ENCODE data around the gene DCD.
"Not testable (repeated sequence)": the region's sequence is repeated elsewhere in the genome, so short reads cannot be mapped to it uniquely, and the experiment has no call there.

DCD gene

DNA sequence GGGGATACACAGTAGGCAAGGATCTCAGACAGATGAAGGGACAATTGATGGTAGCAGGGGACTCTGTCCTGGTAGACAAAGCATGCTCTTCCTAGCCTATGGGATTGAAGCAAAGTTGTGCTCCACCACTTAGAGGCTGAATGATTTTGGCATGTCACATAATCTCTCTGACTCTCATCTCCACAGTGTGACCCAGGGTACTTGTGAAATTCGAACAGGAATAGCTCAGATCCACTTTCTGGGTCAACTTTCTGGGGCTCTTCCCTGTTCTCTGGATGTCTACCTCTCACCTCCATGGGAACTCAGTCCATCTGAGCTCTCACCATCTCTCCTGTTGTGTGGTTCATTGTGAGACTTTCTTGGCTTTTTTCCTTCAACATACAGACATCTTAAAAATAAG lies 1.7 kb upstream of the DCD start:
- no peaks in the 10 kb centered on the region for H3K79me2 ChIP-seq (ENCODE audit: control insufficient read depth, insufficient read depth, low read length, poor library complexity)
- no peak overlapping the region for H3K4me3 ChIP-seq (ENCODE audit: low read depth, low read length)
- H3K18ac ChIP-seq (ENCODE audit: low read length) = no peak overlapping the region
- no peak overlapping the region for H4K12ac ChIP-seq (ENCODE audit: low read depth, low read length)
- no peaks in the 10 kb centered on the region for H3K27me3 ChIP-seq (ENCODE audit: insufficient read depth, low read length)
- no peak overlapping the region for H3K23ac ChIP-seq (ENCODE audit: low read length)
- no peak overlapping the region for H2BK120ac ChIP-seq (ENCODE audit: insufficient read depth, low read length, poor library complexity)
- no peak overlapping the region for H3K4me2 ChIP-seq (ENCODE audit: low read length)
- H2BK5ac ChIP-seq (ENCODE audit: low read depth, low read length, poor library complexity) = no peak overlapping the region
- H4K91ac ChIP-seq (ENCODE audit: low read depth, low read length) = no peak overlapping the region
- H3K79me1 ChIP-seq (ENCODE audit: low read length) = no peaks in the 10 kb centered on the region
- H2BK12ac ChIP-seq (ENCODE audit: low read length) = no peak overlapping the region
- H2AK5ac ChIP-seq (ENCODE audit: low read length) = no peak overlapping the region
- H2AFZ ChIP-seq (ENCODE audit: insufficient read depth, low read length, poor library complexity) = no peak overlapping the region
- peaks cover 0 to 2% of the 10 kb centered on the region in 2 experiments for H3K4me1 ChIP-seq (ENCODE audit: control insufficient read depth in 1 of 2, insufficient read depth in 2 of 2, low read length in 2 of 2)
- H3K4ac ChIP-seq (ENCODE audit: low read depth, low read length) = no peak overlapping the region
- H3K36me3 ChIP-seq (ENCODE audit: control insufficient read depth in 1 of 2, insufficient read depth in 2 of 2, low read length in 2 of 2) = no peaks in the 10 kb centered on the region
- no peak overlapping the region for H3K14ac ChIP-seq (ENCODE audit: low read length)
- peaks cover 3% of the 10 kb centered on the region for H3K9me3 ChIP-seq (ENCODE audit: insufficient read depth, low read depth, low read length)
- no peak overlapping the region for H3K9ac ChIP-seq (ENCODE audit: low read length)
- no peak overlapping the region for H3K27ac ChIP-seq (ENCODE audit: low read depth, low read length)
- H4K8ac ChIP-seq (ENCODE audit: low read depth, low read length) = no peak overlapping the region
- no CpG with 5 or more reads among the region's 1 CpG for WGBS (ENCODE audit: extremely low coverage, insufficient coverage, insufficient read length)
- DNase-seq = no peak

DNA sequence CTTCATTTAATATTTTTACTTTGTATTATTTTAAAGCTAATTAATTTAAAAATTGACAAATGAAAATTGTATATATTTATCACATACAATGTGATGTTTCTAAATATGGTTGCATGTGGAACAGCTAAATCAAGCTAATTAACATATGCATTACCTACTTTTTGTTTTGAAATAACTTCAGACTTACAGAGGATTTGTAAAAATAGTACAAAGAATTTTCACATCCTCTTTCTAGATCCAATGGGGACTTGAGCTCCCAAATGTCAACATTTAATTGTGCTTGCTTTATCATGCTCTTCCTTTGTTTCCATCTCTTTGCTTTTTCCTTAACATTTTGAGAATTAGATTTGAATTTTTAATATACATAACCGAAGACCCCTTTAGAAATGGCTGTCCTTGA lies 6.6 kb downstream of the DCD start:
- Histone ChIP-seq H3K27ac (ENCODE audit: low read depth, low read length) (no peak overlapping the region), H3K9me3 (ENCODE audit: insufficient read depth, low read depth, low read length) (no peaks in the 10 kb centered on the region), H3K4ac (ENCODE audit: low read depth, low read length) (no peak overlapping the region), H4K8ac (ENCODE audit: low read depth, low read length) (no peak overlapping the region), H4K12ac (ENCODE audit: low read depth, low read length) (no peak overlapping the region), H3K18ac (ENCODE audit: low read length) (no peak overlapping the region), H3K79me2 (ENCODE audit: control insufficient read depth, insufficient read depth, low read length, poor library complexity) (no peaks in the 10 kb centered on the region), H3K4me3 (ENCODE audit: low read depth, low read length) (no peak overlapping the region), H3K79me1 (ENCODE audit: low read length) (no peaks in the 10 kb centered on the region), H3K4me1 (ENCODE audit: control insufficient read depth in 1 of 2, insufficient read depth in 2 of 2, low read length in 2 of 2) (no peaks in the 10 kb centered on the region), H3K4me2 (ENCODE audit: low read length) (no peak overlapping the region), H3K23ac (ENCODE audit: low read length) (no peak overlapping the region), H3K14ac (ENCODE audit: low read length) (no peak overlapping the region), H3K9ac (ENCODE audit: low read length) (no peak overlapping the region), H2AK5ac (ENCODE audit: low read length) (no peak overlapping the region), H2BK5ac (ENCODE audit: low read depth, low read length, poor library complexity) (no peak overlapping the region), H2BK120ac (ENCODE audit: insufficient read depth, low read length, poor library complexity) (no peak overlapping the region), H4K91ac (ENCODE audit: low read depth, low read length) (no peak overlapping the region), H2AFZ (ENCODE audit: insufficient read depth, low read length, poor library complexity) (no peak overlapping the region), H2BK12ac (ENCODE audit: low read length) (no peak overlapping the region), H3K27me3 (ENCODE audit: insufficient read depth, low read length) (no peaks in the 10 kb centered on the region), H3K36me3 (ENCODE audit: control insufficient read depth in 1 of 2, insufficient read depth in 2 of 2, low read length in 2 of 2) (no peaks in the 10 kb centered on the region)
- DNase-seq = no peak
- no CpG with 5 or more reads among the region's 1 CpG for WGBS (ENCODE audit: extremely low coverage, insufficient coverage, insufficient read length)

DNA sequence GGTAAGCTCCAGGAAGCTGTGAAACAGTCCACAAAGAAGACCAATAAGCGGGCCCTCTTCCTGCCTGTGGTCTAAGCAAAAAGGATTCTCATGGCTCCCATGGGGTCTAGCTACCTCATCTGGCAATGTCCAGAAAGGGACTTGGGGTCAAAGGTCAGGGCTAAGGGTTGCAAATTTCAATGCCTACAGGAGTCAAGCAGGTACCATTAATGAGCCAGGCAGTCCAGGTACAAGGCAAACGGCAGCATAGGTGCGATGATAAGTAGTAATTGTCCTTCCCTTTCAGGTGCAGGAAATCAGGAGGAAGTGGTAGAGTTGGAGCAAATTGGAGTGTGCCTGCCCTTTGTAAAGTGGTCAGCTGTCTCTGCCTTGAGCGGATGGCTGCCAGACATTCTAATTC lies 7.1 kb downstream of the DCD start:
- H3K79me1 ChIP-seq (ENCODE audit: low read length) = no peaks in the 10 kb centered on the region
- WGBS (ENCODE audit: extremely low coverage, insufficient coverage, insufficient read length) = no CpG with 5 or more reads among the region's 4 CpGs

DNA sequence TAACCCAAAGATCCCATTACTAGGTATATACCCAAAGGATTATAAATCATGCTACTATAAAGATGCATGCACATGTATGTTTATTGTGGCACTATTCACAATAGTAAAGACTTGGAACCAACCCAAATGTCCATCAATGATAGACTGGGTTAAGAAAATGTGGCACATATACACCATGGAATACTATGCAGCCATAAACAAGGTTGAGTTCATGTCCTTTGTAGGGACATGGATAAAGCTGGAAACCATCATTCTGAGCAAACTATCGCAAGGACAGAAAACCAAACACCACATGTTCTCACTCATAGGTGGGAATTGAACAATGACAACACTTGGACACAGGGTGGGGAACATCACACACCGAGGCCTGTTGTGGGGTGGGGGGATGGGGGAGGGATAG lies 9.1 kb downstream of the DCD start:
- not testable (repeated sequence) for H3K23ac ChIP-seq (ENCODE audit: low read length); H4K8ac ChIP-seq (ENCODE audit: low read depth, low read length); H3K4me1 ChIP-seq (ENCODE audit: control insufficient read depth in 1 of 2, insufficient read depth in 2 of 2, low read length in 2 of 2); H3K9me3 ChIP-seq (ENCODE audit: insufficient read depth, low read depth, low read length); H3K27me3 ChIP-seq (ENCODE audit: insufficient read depth, low read length); H3K14ac ChIP-seq (ENCODE audit: low read length); H2BK12ac ChIP-seq (ENCODE audit: low read length); H3K4ac ChIP-seq (ENCODE audit: low read depth, low read length); H4K12ac ChIP-seq (ENCODE audit: low read depth, low read length); H2AFZ ChIP-seq (ENCODE audit: insufficient read depth, low read length, poor library complexity); H3K4me2 ChIP-seq (ENCODE audit: low read length); H3K27ac ChIP-seq (ENCODE audit: low read depth, low read length); H2BK120ac ChIP-seq (ENCODE audit: insufficient read depth, low read length, poor library complexity); H2AK5ac ChIP-seq (ENCODE audit: low read length); H3K79me2 ChIP-seq (ENCODE audit: control insufficient read depth, insufficient read depth, low read length, poor library complexity); DNase-seq; H3K4me3 ChIP-seq (ENCODE audit: low read depth, low read length); H3K18ac ChIP-seq (ENCODE audit: low read length); H3K79me1 ChIP-seq (ENCODE audit: low read length); H2BK5ac ChIP-seq (ENCODE audit: low read depth, low read length, poor library complexity); H3K9ac ChIP-seq (ENCODE audit: low read length); H4K91ac ChIP-seq (ENCODE audit: low read depth, low read length); H3K36me3 ChIP-seq (ENCODE audit: control insufficient read depth in 1 of 2, insufficient read depth in 2 of 2, low read length in 2 of 2)
- WGBS (ENCODE audit: extremely low coverage, insufficient coverage, insufficient read length) = no CpG with 5 or more reads among the region's 2 CpGs

More for the DNA sequence above, 7.1 kb downstream of the DCD start:
- Histone ChIP-seq H3K4me2 (ENCODE audit: low read length) (no peak overlapping the region), H4K12ac (ENCODE audit: low read depth, low read length) (no peak overlapping the region), H3K18ac (ENCODE audit: low read length) (no peak overlapping the region), H4K8ac (ENCODE audit: low read depth, low read length) (no peak overlapping the region), H3K9ac (ENCODE audit: low read length) (no peak overlapping the region), H2AFZ (ENCODE audit: insufficient read depth, low read length, poor library complexity) (no peak overlapping the region), H3K23ac (ENCODE audit: low read length) (no peak overlapping the region), H2AK5ac (ENCODE audit: low read length) (no peak overlapping the region), H3K4me3 (ENCODE audit: low read depth, low read length) (no peak overlapping the region), H3K27me3 (ENCODE audit: insufficient read depth, low read length) (no peaks in the 10 kb centered on the region), H3K79me2 (ENCODE audit: control insufficient read depth, insufficient read depth, low read length, poor library complexity) (no peaks in the 10 kb centered on the region), H3K14ac (ENCODE audit: low read length) (no peak overlapping the region), H3K9me3 (ENCODE audit: insufficient read depth, low read depth, low read length) (no peaks in the 10 kb centered on the region), H3K36me3 (ENCODE audit: control insufficient read depth in 1 of 2, insufficient read depth in 2 of 2, low read length in 2 of 2) (no peaks in the 10 kb centered on the region), H3K4ac (ENCODE audit: low read depth, low read length) (no peak overlapping the region), H4K91ac (ENCODE audit: low read depth, low read length) (no peak overlapping the region), H3K4me1 (ENCODE audit: control insufficient read depth in 1 of 2, insufficient read depth in 2 of 2, low read length in 2 of 2) (no peaks in the 10 kb centered on the region), H3K27ac (ENCODE audit: low read depth, low read length) (no peak overlapping the region), H2BK120ac (ENCODE audit: insufficient read depth, low read length, poor library complexity) (no peak overlapping the region), H2BK12ac (ENCODE audit: low read length) (no peak overlapping the region), H2BK5ac (ENCODE audit: low read depth, low read length, poor library complexity) (no peak overlapping the region)
- DNase-seq = no peak

All from trophoblast cell (in vitro differentiated cells and primary cell).